ENCODE data around the gene METTL1.
"Not testable (repeated sequence)": the region's sequence is repeated elsewhere in the genome, so short reads cannot be mapped to it uniquely, and the experiment has no call there.

The METTL1 gene

GRCh38 chr12:57721846-57722608 lies 49.9 kb downstream of the METTL1 start:
- DNase-seq, result not testable (repeated sequence)

- no peak for DNase-seq
These were observed 51.0 kb downstream of the METTL1 start for GRCh38 chr12:57720606-57721595.

GRCh38 chr12:57719777-57720605 lies 51.9 kb downstream of the METTL1 start:
- no peak for DNase-seq

- DNase-seq, result no peak
These were observed 53.0 kb downstream of the METTL1 start for GRCh38 chr12:57718641-57719528.
